ACHN (cell line): ENCODE results near the gene GPR39.
A peak's percentile ranks its signal among the peaks of the same experiment; 100 is the strongest.

Experiments
- DNase-seq: peaks from one replicate; pipeline ENCODE4 v3.0.0-alpha.2; 2015
- in situ Hi-C: cut with HindIII; loops from 2 replicates; pipeline ENCODE4 v1.10.0; 2017; ENCODE audit warnings: low sequenced_read_pairs, low pct_ligation_motif_present, low pct_unique_long_range_greater_than_20kb

GPR39 gene

GRCh38 chr2:132437852-132438669, 21.5 kb downstream of the GPR39 start:
- in situ Hi-C loops, result no loop called here
- DNase-seq, result no peak

GRCh38 chr2:132438691-132439090, 22.1 kb downstream of the GPR39 start:
- peak; percentile 82 for DNase-seq
- in situ Hi-C loops, result no loop called here

GRCh38 chr2:132439703-132440398, 23.2 kb downstream of the GPR39 start:
- in situ Hi-C loops, result no loop called here
- DNase-seq, result no peak

- no peak for DNase-seq
- in situ Hi-C loops, result no loop called here
These were observed 24.4 kb downstream of the GPR39 start for GRCh38 chr2:132441051-132441450.

GRCh38 chr2:132442278-132442677, 25.7 kb downstream of the GPR39 start:
- no peak for DNase-seq
- in situ Hi-C loops, result no loop called here

- DNase-seq, result no peak
- in situ Hi-C loops, result no loop called here
These were observed 26.5 kb downstream of the GPR39 start for GRCh38 chr2:132443106-132443505.

GRCh38 chr2:132446444-132446843, 29.8 kb downstream of the GPR39 start:
- no peak for DNase-seq
- in situ Hi-C loops, result no loop called here

GRCh38 chr2:132448331-132448730, 31.7 kb downstream of the GPR39 start:
- in situ Hi-C loops, result no loop called here

GRCh38 chr2:132448771-132449170, 32.2 kb downstream of the GPR39 start:
- in situ Hi-C loops, result no loop called here
- peak; percentile 53 for DNase-seq

More at GRCh38 chr2:132448331-132448730, 31.7 kb downstream of the GPR39 start:
- DNase-seq, result no peak

GRCh38 chr2:132449868-132450267, 33.3 kb downstream of the GPR39 start:
- DNase-seq, result no peak
- in situ Hi-C loops, result no loop called here

- no peak for DNase-seq
- in situ Hi-C loops, result no loop called here
These were observed 44.2 kb downstream of the GPR39 start for GRCh38 chr2:132460781-132461180.

- in situ Hi-C loops, result no loop called here
- DNase-seq, result no peak
These were observed 45.6 kb downstream of the GPR39 start for GRCh38 chr2:132462236-132462635.

- in situ Hi-C loops, result no loop called here
- DNase-seq, result no peak
These were observed 47.1 kb downstream of the GPR39 start for GRCh38 chr2:132463719-132464118.

- no peak for DNase-seq
- in situ Hi-C loops, result no loop called here
These were observed 49.3 kb downstream of the GPR39 start for GRCh38 chr2:132465917-132466316.

GRCh38 chr2:132466428-132467028, 49.9 kb downstream of the GPR39 start:
- in situ Hi-C loops, result no loop called here
- DNase-seq, result no peak

GRCh38 chr2:132468821-132469675, 52.4 kb downstream of the GPR39 start:
- DNase-seq, result no peak
- in situ Hi-C loops, result no loop called here

- DNase-seq, result no peak
- in situ Hi-C loops, result no loop called here
These were observed 54.1 kb downstream of the GPR39 start for GRCh38 chr2:132470746-132471145.

GRCh38 chr2:132473174-132473883, 56.7 kb downstream of the GPR39 start:
- DNase-seq, result no peak

More at GRCh38 chr2:132473174-132473883, 56.7 kb downstream of the GPR39 start:
- in situ Hi-C loops, result no loop called here
